H9 (cell line): ENCODE data around the gene TSTD2. TPM values are rescaled to one million over a fixed set of nuclear protein-coding genes. Genes with fewer than 3 reads are reported as not detected.

Experiments used
- DNase-seq: peaks from one replicate; pipeline ENCODE4 v3.0.0-alpha.2; 2017
- H2AFZ ChIP-seq: one replicate; pipeline ENCODE4 v1.6.1; 2013; ENCODE audit warnings: mild to moderate bottlenecking, low read length, control low read depth, moderate library complexity
- H2AK5ac ChIP-seq: 2 replicates; pipeline ENCODE4 v1.6.1; 2013; ENCODE audit warnings: low read length, control low read depth, mixed read lengths; ENCODE audit not compliant: insufficient read length
- H2BK120ac ChIP-seq: one replicate; pipeline ENCODE4 v1.6.1; 2013; ENCODE audit warnings: low read depth, mild to moderate bottlenecking, low read length, control low read depth, inconsistent platforms; ENCODE audit not compliant: poor library complexity, severe bottlenecking
- H2BK12ac ChIP-seq: 2 replicates; pipeline ENCODE4 v1.6.1; 2013; ENCODE audit warnings: low read length, control low read depth, mixed read lengths, low read depth; ENCODE audit not compliant: insufficient read length
- H2BK15ac ChIP-seq: 2 replicates; pipeline ENCODE4 v1.6.1; 2013; ENCODE audit warnings: low read depth, low read length, control low read depth
- H2BK20ac ChIP-seq: one replicate; pipeline ENCODE4 v1.6.1; 2013; ENCODE audit warnings: low read depth, mild to moderate bottlenecking, low read length, control low read depth, inconsistent platforms; ENCODE audit not compliant: poor library complexity, severe bottlenecking
- H2BK5ac ChIP-seq: 2 replicates; pipeline ENCODE4 v1.6.1; 2013; ENCODE audit warnings: low read length, control low read depth, mixed read lengths; ENCODE audit not compliant: insufficient read length
- H3K14ac ChIP-seq: 2 replicates; pipeline ENCODE4 v1.6.1; 2013; ENCODE audit warnings: low read length, control low read depth; ENCODE audit not compliant: insufficient read depth
- H3K18ac ChIP-seq: 2 replicates; pipeline ENCODE4 v1.6.1; 2013; ENCODE audit warnings: low read depth, mild to moderate bottlenecking, mixed read lengths, low read length, control low read depth; ENCODE audit not compliant: insufficient read length
- H3K23ac ChIP-seq: 2 replicates; pipeline ENCODE4 v1.6.1; 2013; ENCODE audit warnings: low read length, control low read depth, mixed read lengths, low read depth; ENCODE audit not compliant: insufficient read length
- H3K23me2 ChIP-seq: 2 replicates; pipeline ENCODE4 v1.6.1; 2013; ENCODE audit warnings: low read depth, mild to moderate bottlenecking, mixed read lengths, low read length, control low read depth; ENCODE audit not compliant: insufficient read length, poor library complexity, severe bottlenecking
- H3K27ac ChIP-seq: 2 replicates; pipeline ENCODE4 v1.5.1; 2013; ENCODE audit warnings: low read length, control low read depth, mixed read lengths, low read depth; ENCODE audit not compliant: insufficient read length
- H3K27me3 ChIP-seq: 2 replicates; pipeline ENCODE4 v1.6.1; 2013; ENCODE audit warnings: low read length, control low read depth, inconsistent platforms; ENCODE audit not compliant: insufficient read depth
- H3K4ac ChIP-seq: 2 replicates; pipeline ENCODE4 v1.6.1; 2013; ENCODE audit warnings: low read depth, mild to moderate bottlenecking, control low read depth, inconsistent platforms, low read length, moderate library complexity
- H3K4me1 ChIP-seq: 2 replicates; pipeline ENCODE4 v1.6.1; 2013; ENCODE audit warnings: low read length, control low read depth, inconsistent platforms; ENCODE audit not compliant: insufficient read depth
- H3K4me2 ChIP-seq: 2 replicates; pipeline ENCODE4 v1.6.1; 2013; ENCODE audit warnings: low read length, control low read depth, mixed read lengths; ENCODE audit not compliant: insufficient read length, insufficient read depth
- H3K56ac ChIP-seq: 2 replicates; pipeline ENCODE4 v1.6.1; 2013; ENCODE audit warnings: low read depth, mild to moderate bottlenecking, mixed read lengths, low read length, control low read depth; ENCODE audit not compliant: insufficient read length
- H3K79me1 ChIP-seq: 2 replicates; pipeline ENCODE4 v1.6.1; 2013; ENCODE audit warnings: low read depth, mild to moderate bottlenecking, moderate library complexity, low read length, control low read depth, inconsistent platforms; ENCODE audit not compliant: insufficient read depth, poor library complexity, severe bottlenecking
- H3K79me2 ChIP-seq: 2 replicates; pipeline ENCODE4 v1.6.1; 2013; ENCODE audit warnings: low read length, control low read depth, inconsistent platforms; ENCODE audit not compliant: insufficient read depth
- H3K9ac ChIP-seq: 2 replicates; pipeline ENCODE4 v1.6.1; 2013; ENCODE audit warnings: low read length, control low read depth, mixed read lengths; ENCODE audit not compliant: insufficient read length; ENCODE audit errors: extremely low read depth
- H3K9me3 ChIP-seq: one replicate; pipeline ENCODE4 v1.6.1; 2013; ENCODE audit warnings: low read depth, low read length, inconsistent platforms; ENCODE audit not compliant: control insufficient read depth
- H3T11ph ChIP-seq: one replicate; pipeline ENCODE4 v1.6.1; 2013; ENCODE audit warnings: mild to moderate bottlenecking, low read length, control low read depth, inconsistent platforms
- H4K20me1 ChIP-seq: one replicate; pipeline ENCODE4 v1.6.1; 2013; ENCODE audit not compliant: control insufficient read depth, insufficient read length, insufficient read depth
- H4K5ac ChIP-seq: 2 replicates; pipeline ENCODE4 v1.6.1; 2013; ENCODE audit warnings: low read depth, mild to moderate bottlenecking, mixed read lengths, low read length, control low read depth; ENCODE audit not compliant: insufficient read length
- H4K8ac ChIP-seq: replicated peaks from 2 replicates; pipeline ENCODE4 v1.6.1; 2013; ENCODE audit warnings: low read length, control low read depth, mixed read lengths, low read depth; ENCODE audit not compliant: insufficient read length
- H4K91ac ChIP-seq: 2 replicates; pipeline ENCODE4 v1.6.1; 2013; ENCODE audit warnings: low read depth, mild to moderate bottlenecking, moderate library complexity, mixed read lengths, low read length, control low read depth; ENCODE audit not compliant: insufficient read length
- H3K27ac Mint-ChIP-seq, 3 experiments: 2 replicates in 2 of 3; 3 replicates in 1 of 3; pipeline ENCODE4 v1.8.0; 2020 to 2021; ENCODE audit warnings: mixed read lengths in 3 of 3, mild to moderate bottlenecking in 1 of 3, moderate library complexity in 1 of 3
- H3K27me3 Mint-ChIP-seq: 2 replicates; pipeline ENCODE4 v1.8.0; 2021; ENCODE audit warnings: low read depth, mild to moderate bottlenecking, moderate library complexity, mixed read lengths
- H3K36me3 Mint-ChIP-seq, 3 experiments: 2 replicates in 2 of 3; 3 replicates in 1 of 3; pipeline ENCODE4 v1.8.0; 2020 to 2021; ENCODE audit warnings: low read depth in 3 of 3, mixed read lengths in 3 of 3; ENCODE audit not compliant: insufficient read depth in 1 of 3
- H3K4me1 Mint-ChIP-seq, 2 experiments: 2 replicates each; pipeline ENCODE4 v1.8.0; 2020; ENCODE audit warnings: mixed read lengths in 2 of 2
- H3K4me3 Mint-ChIP-seq, 2 experiments: 2 replicates in 1 of 2; 3 replicates in 1 of 2; pipeline ENCODE4 v1.8.0; 2020 to 2021; ENCODE audit warnings: mild to moderate bottlenecking in 2 of 2, mixed read lengths in 2 of 2, moderate library complexity in 1 of 2
- H3K9me3 Mint-ChIP-seq, 2 experiments: 2 replicates in 1 of 2; 3 replicates in 1 of 2; pipeline ENCODE4 v1.8.0; 2020; ENCODE audit warnings: mild to moderate bottlenecking in 2 of 2, mixed read lengths in 2 of 2, moderate library complexity in 1 of 2
- WGBS: extraction: QIAGEN DNeasy Blood & Tissue Kit; methylation state at CpG from one replicate; pipeline ENCODE4 v1.1.7; 2013; ENCODE audit warnings: missing lambda C conversion rate, low lambda C conversion rate, mixed read lengths; ENCODE audit not compliant: insufficient read length; ENCODE audit errors: extremely low coverage; 5-methylcytosine and 5-hydroxymethylcytosine counted together
- total RNA-seq: library from RNA; stranded (reverse); gene quantifications from 2 replicates; pipeline ENCODE4 v1.2.1, GENCODE V29; 2021
- TF ChIP-seq, protein P1 (sequence below): fragments of 200-600 bp; sonication (generic); conservative IDR thresholded peaks from 3 replicates; pipeline ENCODE4 v1.8.0; 2021; ENCODE audit warnings: antibody characterized with exemption, mild to moderate bottlenecking

Gene TSTD2
- total RNA-seq, 1 experiment from 2014 or later = 23.5 TPM

DNA sequence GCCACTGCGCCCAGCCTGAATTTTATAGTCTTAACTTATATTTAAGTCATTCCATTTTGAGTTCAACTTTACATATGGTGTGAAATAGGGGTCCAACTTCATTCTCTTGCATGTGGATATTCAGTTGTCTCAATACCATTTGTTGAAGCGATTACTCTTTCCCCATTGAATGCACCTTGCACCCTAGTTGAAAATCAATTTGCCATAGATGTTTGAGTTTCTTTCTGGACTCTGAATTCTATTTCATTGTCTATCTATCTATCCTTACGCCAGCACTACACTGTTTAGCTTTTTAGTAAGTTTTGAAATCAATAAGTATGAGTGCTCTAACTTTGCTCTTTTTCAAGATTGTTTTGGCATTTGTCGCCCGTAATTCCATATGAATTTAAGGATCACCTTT is 81.9 kb downstream of the TSTD2 start:
- TF ChIP-seq, protein P1, sequence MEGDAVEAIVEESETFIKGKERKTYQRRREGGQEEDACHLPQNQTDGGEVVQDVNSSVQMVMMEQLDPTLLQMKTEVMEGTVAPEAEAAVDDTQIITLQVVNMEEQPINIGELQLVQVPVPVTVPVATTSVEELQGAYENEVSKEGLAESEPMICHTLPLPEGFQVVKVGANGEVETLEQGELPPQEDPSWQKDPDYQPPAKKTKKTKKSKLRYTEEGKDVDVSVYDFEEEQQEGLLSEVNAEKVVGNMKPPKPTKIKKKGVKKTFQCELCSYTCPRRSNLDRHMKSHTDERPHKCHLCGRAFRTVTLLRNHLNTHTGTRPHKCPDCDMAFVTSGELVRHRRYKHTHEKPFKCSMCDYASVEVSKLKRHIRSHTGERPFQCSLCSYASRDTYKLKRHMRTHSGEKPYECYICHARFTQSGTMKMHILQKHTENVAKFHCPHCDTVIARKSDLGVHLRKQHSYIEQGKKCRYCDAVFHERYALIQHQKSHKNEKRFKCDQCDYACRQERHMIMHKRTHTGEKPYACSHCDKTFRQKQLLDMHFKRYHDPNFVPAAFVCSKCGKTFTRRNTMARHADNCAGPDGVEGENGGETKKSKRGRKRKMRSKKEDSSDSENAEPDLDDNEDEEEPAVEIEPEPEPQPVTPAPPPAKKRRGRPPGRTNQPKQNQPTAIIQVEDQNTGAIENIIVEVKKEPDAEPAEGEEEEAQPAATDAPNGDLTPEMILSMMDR = no peak
- WGBS = no CpG with 5 or more reads among the region's 5 CpGs
- H3K27ac ChIP-seq = no peak overlapping the region
- Mint-ChIP-seq H3K9me3 (no peaks in the 10 kb centered on the region), H3K27ac (no peak overlapping the region), H3K4me3 (no peak overlapping the region), H3K27me3 (peaks cover 2% of the 10 kb centered on the region), H3K36me3 (no peaks in the 10 kb centered on the region), H3K4me1 (peaks cover 11 to 12% of the 10 kb centered on the region in 2 experiments)
- H3K9me3 ChIP-seq = no peaks in the 10 kb centered on the region
- H2BK15ac ChIP-seq = no peak overlapping the region
- H2BK20ac ChIP-seq = no peak overlapping the region
- no peak overlapping the region for H4K5ac ChIP-seq
- no peaks in the 10 kb centered on the region for H4K20me1 ChIP-seq
- no peak overlapping the region for H3K4ac ChIP-seq
- H3K4me1 ChIP-seq = no peaks in the 10 kb centered on the region
- H2BK12ac ChIP-seq = no peak overlapping the region
- no peak overlapping the region for H2AFZ ChIP-seq
- no peak overlapping the region for H4K91ac ChIP-seq
- no peak overlapping the region for H2BK120ac ChIP-seq
- no peak overlapping the region for H3K14ac ChIP-seq
- no peaks in the 10 kb centered on the region for H3K79me2 ChIP-seq
- no peak for DNase-seq
- H3K56ac ChIP-seq = no peak overlapping the region
- no peak overlapping the region for H3K18ac ChIP-seq
- no peaks in the 10 kb centered on the region for H3K79me1 ChIP-seq
- no peaks in the 10 kb centered on the region for H3K27me3 ChIP-seq
- no peak overlapping the region for H3T11ph ChIP-seq
- H3K9ac ChIP-seq = no peak overlapping the region
- H2AK5ac ChIP-seq = no peak overlapping the region
- H3K23me2 ChIP-seq = no peaks in the 10 kb centered on the region
- H3K4me2 ChIP-seq = no peak overlapping the region
- H2BK5ac ChIP-seq = no peak overlapping the region
- H3K23ac ChIP-seq = no peak overlapping the region
- no peak overlapping the region for H4K8ac ChIP-seq
